ENCODE measurements around the gene ASGR2.

- no peak for TF ChIP-seq ZNF274 (IDR thresholded peaks at IDR 0.05; ENCODE audit: low read depth, low read length)
- TF ChIP-seq SUZ12 (IDR thresholded peaks at IDR 0.05; ENCODE audit: extremely low read depth, insufficient read depth, insufficient read length) = no peak
- no peak for TF ChIP-seq YY1 (IDR thresholded peaks at IDR 0.05; ENCODE audit: insufficient read depth, insufficient read length)
These were observed 18.0 kb upstream of the ASGR2 start for GRCh38 chr17:7132511-7133094.

All from NT2/D1 (cell line).